ENCODE results near the gene TTI1. TPM values are rescaled to one million over a fixed set of nuclear protein-coding genes. Genes with fewer than 3 reads are reported as not detected.

Gene TTI1
- total and polyA plus RNA-seq, 2 of the 13 experiments (the other 11 are each of a cell fraction or from before 2014, with no cell fraction given): 22.9 to 39.8 TPM

GRCh38 chr20:38033330-38034107, at the start of gene TTI1, which contains the start of gene RPRD1B (continued):
- TF ChIP-seq MED8 (CRISPR knock-in tag; IDR thresholded peaks at IDR 0.05; ENCODE audit: insufficient replicate concordance): peak; percentile 96
- no peak; the same call in 1 of the 2 replicates for TF ChIP-seq ZNF3 (CRISPR knock-in tag; IDR thresholded peaks at IDR 0.05)
- peak; percentile 99 for TF ChIP-seq ZNF430 (CRISPR knock-in tag; IDR thresholded peaks at IDR 0.05)
- no peak for TF ChIP-seq MAFF (IDR thresholded peaks at IDR 0.05; ENCODE audit: low read depth, low read length)
- no peak; the same call in 1 of the 2 replicates for TF ChIP-seq BRCA1 (CRISPR knock-in tag; IDR thresholded peaks at IDR 0.05)
- TF ChIP-seq KDM5A (IDR thresholded peaks at IDR 0.05; ENCODE audit: borderline replicate concordance, low read length): peak; percentile 97
- 0 out of 2 replicates have a peak, but pooled peaks have one; percentile 89 for TF ChIP-seq ZNF337 (CRISPR knock-in tag; IDR thresholded peaks at IDR 0.05; ENCODE audit: borderline replicate concordance, low read depth)
- peak; percentile 85; the same call in 1 of the 2 replicates for TF ChIP-seq WIZ (CRISPR knock-in tag; IDR thresholded peaks at IDR 0.05)
- TF ChIP-seq ZNF34 (CRISPR knock-in tag; IDR thresholded peaks at IDR 0.05; ENCODE audit: borderline replicate concordance): no peak; the same call in 1 of the 2 replicates
- TF ChIP-seq ZNF737 (CRISPR knock-in tag; IDR thresholded peaks at IDR 0.05; ENCODE audit: borderline replicate concordance): peak; percentile 92
- TF ChIP-seq ZFAT (CRISPR knock-in tag; conservative IDR thresholded peaks at IDR 0.05): peak; percentile 63; the same call in 1 of the 2 replicates
- peak; percentile 95 for TF ChIP-seq TMF1 (CRISPR knock-in tag; IDR thresholded peaks at IDR 0.05; ENCODE audit: low read depth)
- TF ChIP-seq, protein P1, sequence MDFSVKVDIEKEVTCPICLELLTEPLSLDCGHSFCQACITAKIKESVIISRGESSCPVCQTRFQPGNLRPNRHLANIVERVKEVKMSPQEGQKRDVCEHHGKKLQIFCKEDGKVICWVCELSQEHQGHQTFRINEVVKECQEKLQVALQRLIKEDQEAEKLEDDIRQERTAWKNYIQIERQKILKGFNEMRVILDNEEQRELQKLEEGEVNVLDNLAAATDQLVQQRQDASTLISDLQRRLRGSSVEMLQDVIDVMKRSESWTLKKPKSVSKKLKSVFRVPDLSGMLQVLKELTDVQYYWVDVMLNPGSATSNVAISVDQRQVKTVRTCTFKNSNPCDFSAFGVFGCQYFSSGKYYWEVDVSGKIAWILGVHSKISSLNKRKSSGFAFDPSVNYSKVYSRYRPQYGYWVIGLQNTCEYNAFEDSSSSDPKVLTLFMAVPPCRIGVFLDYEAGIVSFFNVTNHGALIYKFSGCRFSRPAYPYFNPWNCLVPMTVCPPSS (IDR thresholded peaks at IDR 0.05): no peak
- peak; percentile 90 for TF ChIP-seq ZFY (CRISPR knock-in tag; IDR thresholded peaks at IDR 0.05)
- no peak for TF ChIP-seq SRSF4 (IDR thresholded peaks at IDR 0.05; ENCODE audit: low read depth, low read length, poor library complexity, severe bottlenecking)
- TF ChIP-seq HOXA9 (CRISPR knock-in tag; IDR thresholded peaks at IDR 0.05; ENCODE audit: borderline replicate concordance): peak; percentile 89; the same call in 1 of the 2 replicates
- peak; percentile 98 for TF ChIP-seq SRSF1 (optimal IDR thresholded peaks at IDR 0.05; ENCODE audit: low read depth, low read length)
- peak; percentile 99 for TF ChIP-seq ZNF446 (CRISPR knock-in tag; IDR thresholded peaks at IDR 0.05)
- TF ChIP-seq NPAS2 (CRISPR knock-in tag; IDR thresholded peaks at IDR 0.05; ENCODE audit: borderline replicate concordance): peak; percentile 82; the same call in 1 of the 2 replicates
- TF ChIP-seq PITX1 (CRISPR knock-in tag; IDR thresholded peaks at IDR 0.05): peak; percentile 72
- TF ChIP-seq MXD4 (CRISPR knock-in tag; IDR thresholded peaks at IDR 0.05): peak; percentile 86
- no peak for TF ChIP-seq SOX6 (IDR thresholded peaks at IDR 0.05)
- peak; percentile 85 for TF ChIP-seq SOX6 (CRISPR knock-in tag; IDR thresholded peaks at IDR 0.05)
- TF ChIP-seq, protein P2, sequence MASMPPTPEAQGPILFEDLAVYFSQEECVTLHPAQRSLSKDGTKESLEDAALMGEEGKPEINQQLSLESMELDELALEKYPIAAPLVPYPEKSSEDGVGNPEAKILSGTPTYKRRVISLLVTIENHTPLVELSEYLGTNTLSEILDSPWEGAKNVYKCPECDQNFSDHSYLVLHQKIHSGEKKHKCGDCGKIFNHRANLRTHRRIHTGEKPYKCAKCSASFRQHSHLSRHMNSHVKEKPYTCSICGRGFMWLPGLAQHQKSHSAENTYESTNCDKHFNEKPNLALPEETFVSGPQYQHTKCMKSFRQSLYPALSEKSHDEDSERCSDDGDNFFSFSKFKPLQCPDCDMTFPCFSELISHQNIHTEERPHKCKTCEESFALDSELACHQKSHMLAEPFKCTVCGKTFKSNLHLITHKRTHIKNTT (CRISPR knock-in tag; IDR thresholded peaks at IDR 0.05): no peak
- TF ChIP-seq ZNF12 (CRISPR knock-in tag; IDR thresholded peaks at IDR 0.05): peak; percentile 62; the same call in 1 of the 2 replicates
- no peak for TF ChIP-seq MATR3 (CRISPR knock-in tag; IDR thresholded peaks at IDR 0.05)
- TF ChIP-seq IKZF5 (CRISPR knock-in tag; IDR thresholded peaks at IDR 0.05): peak; percentile 83
- 0 out of 2 replicates have a peak, but pooled peaks have one; percentile 53 for TF ChIP-seq FIP1L1 (IDR thresholded peaks at IDR 0.05; ENCODE audit: borderline replicate concordance, insufficient read depth, low read depth, low read length)

Measured in HepG2 (cell line).